Upper lobe of right lung (tissue), 1 donor: Measurements from ENCODE around the gene MGME1. TPM values are rescaled to one million over a fixed set of nuclear protein-coding genes. Genes with fewer than 3 reads are reported as not detected.

Experiments used
- ATAC-seq: fragments of 200-7000 bp; cut with Tn5 transposase; one replicate; pipeline ENCODE4 v1.9.1; 2020; ENCODE audit warnings: mild to moderate bottlenecking, moderate library complexity
- DNase-seq: peaks from one replicate; pipeline ENCODE4 v3.0.0-alpha.2; 2020
- H3K27ac ChIP-seq: fragments of 200-600 bp; one replicate; pipeline ENCODE4 v1.8.0; 2022
- H3K27me3 ChIP-seq: fragments of 200-600 bp; one replicate; pipeline ENCODE4 v1.8.0; 2022; ENCODE audit warnings: mild to moderate bottlenecking
- H3K36me3 ChIP-seq: fragments of 200-600 bp; one replicate; pipeline ENCODE4 v1.8.0; 2022
- H3K4me1 ChIP-seq: fragments of 200-600 bp; one replicate; pipeline ENCODE4 v1.8.0; 2022
- H3K4me3 ChIP-seq: fragments of 200-600 bp; one replicate; pipeline ENCODE4 v1.8.0; 2022; ENCODE audit warnings: mild to moderate bottlenecking
- H3K9me3 ChIP-seq: fragments of 200-600 bp; one replicate; pipeline ENCODE4 v1.8.0; 2022
- CTCF ChIP-seq: fragments of 200-600 bp; IDR thresholded peaks from one replicate; pipeline ENCODE4 v1.8.0; 2022; ENCODE audit warnings: antibody characterized with exemption
- intact Hi-C: fragments of 100-400 bp; cut with DNase I; formaldehyde crosslinking; loops from one replicate; pipeline ENCODE4 v1.11.0; 2022
- total RNA-seq: library from RNA; stranded (reverse); fragmentation: NEBNext Ultra II Directional; extraction: Animal tissue kit (Norgen Biotek cat#: 25700); gene quantifications from one replicate; pipeline ENCODE4 v1.2.1, GENCODE V29; 2021
- donor health status: DM: no; HTN: yes; CAD: no; lungs with severe emphysema.

The MGME1 gene
- total RNA-seq, 1 donor from 2014 or later: 10.2 TPM

- H3K36me3 ChIP-seq: no peaks in the 10 kb centered on the region
- H3K4me1 ChIP-seq: peaks cover 6% of the 10 kb centered on the region
- H3K4me3 ChIP-seq: no peak overlapping the region
- peak; percentile 97 for TF ChIP-seq CTCF
- ATAC-seq: peak; percentile 90
- H3K27ac ChIP-seq: no peak overlapping the region
- DNase-seq: no peak
- no peaks in the 10 kb centered on the region for H3K27me3 ChIP-seq
- H3K9me3 ChIP-seq: no peaks in the 10 kb centered on the region
- intact Hi-C loops: no loop called here
Measured at GRCh38 chr20:17995967-17996819, 27.4 kb downstream of the MGME1 start.

GRCh38 chr20:17998446-17998845 lies 29.6 kb downstream of the MGME1 start:
- Histone ChIP-seq H3K27ac (no peak overlapping the region), H3K36me3 (no peaks in the 10 kb centered on the region), H3K27me3 (no peaks in the 10 kb centered on the region), H3K4me3 (no peak overlapping the region), H3K9me3 (no peaks in the 10 kb centered on the region), H3K4me1 (peaks cover 6% of the 10 kb centered on the region)
- ATAC-seq (no peak), DNase-seq (no peak)
- intact Hi-C loops: no loop called here
- TF ChIP-seq CTCF: no peak

DNA sequence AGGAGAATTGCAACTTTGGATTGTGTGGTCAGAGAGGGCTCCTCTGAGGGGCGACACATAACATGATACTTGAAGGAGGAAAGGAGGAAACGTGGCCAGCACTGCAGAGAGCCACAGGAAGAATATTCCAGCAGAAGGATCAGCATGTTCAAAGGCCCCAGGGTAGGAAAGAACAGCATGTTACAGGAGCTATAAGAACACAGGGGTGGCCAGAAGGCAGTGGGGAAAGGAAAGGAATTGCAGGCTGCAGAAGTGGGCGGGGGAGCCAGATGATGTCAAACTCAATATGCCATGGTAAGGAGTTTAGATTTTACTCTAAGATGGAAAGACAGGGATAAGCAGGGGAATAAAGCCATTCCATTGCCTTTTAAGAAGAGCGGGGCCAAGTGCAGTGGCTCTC lies 30.7 kb downstream of the MGME1 start:
- no peak for TF ChIP-seq CTCF
- Histone ChIP-seq H3K4me1 (peaks cover 6% of the 10 kb centered on the region), H3K9me3 (no peaks in the 10 kb centered on the region), H3K27ac (no peak overlapping the region), H3K36me3 (no peaks in the 10 kb centered on the region), H3K4me3 (no peak overlapping the region), H3K27me3 (no peaks in the 10 kb centered on the region)
- intact Hi-C loops: no loop called here
- ATAC-seq (no peak), DNase-seq (no peak)

- ATAC-seq (peak; percentile 84), DNase-seq (peak; percentile 80)
- Histone ChIP-seq H3K4me1 (peaks cover 2% of the 10 kb centered on the region), H3K27ac (no peak overlapping the region), H3K36me3 (no peaks in the 10 kb centered on the region), H3K4me3 (no peak overlapping the region), H3K27me3 (no peaks in the 10 kb centered on the region), H3K9me3 (no peaks in the 10 kb centered on the region)
- no peak for TF ChIP-seq CTCF
- intact Hi-C loops: no loop called here
Measured at GRCh38 chr20:18001131-18001921, 32.5 kb downstream of the MGME1 start.

GRCh38 chr20:18003897-18004296 lies 35.1 kb downstream of the MGME1 start:
- H3K4me3 ChIP-seq: no peak overlapping the region
- no peaks in the 10 kb centered on the region for H3K27me3 ChIP-seq
- peaks cover 13% of the 10 kb centered on the region for H3K4me1 ChIP-seq
- H3K36me3 ChIP-seq: no peaks in the 10 kb centered on the region
- intact Hi-C loops: no loop called here
- H3K27ac ChIP-seq: no peak overlapping the region
- TF ChIP-seq CTCF: no peak
- no peak for ATAC-seq
- no peaks in the 10 kb centered on the region for H3K9me3 ChIP-seq
- no peak for DNase-seq
